GM21515 (cell line): ENCODE results near the gene PIEZO1.

Experiments
- ATAC-seq: cut with Tn5 transposase; IDR thresholded peaks from one replicate; pipeline ENCODE4 v1.9.1; 2021; ENCODE audit not compliant: unreplicated experiment

Gene PIEZO1

DNA sequence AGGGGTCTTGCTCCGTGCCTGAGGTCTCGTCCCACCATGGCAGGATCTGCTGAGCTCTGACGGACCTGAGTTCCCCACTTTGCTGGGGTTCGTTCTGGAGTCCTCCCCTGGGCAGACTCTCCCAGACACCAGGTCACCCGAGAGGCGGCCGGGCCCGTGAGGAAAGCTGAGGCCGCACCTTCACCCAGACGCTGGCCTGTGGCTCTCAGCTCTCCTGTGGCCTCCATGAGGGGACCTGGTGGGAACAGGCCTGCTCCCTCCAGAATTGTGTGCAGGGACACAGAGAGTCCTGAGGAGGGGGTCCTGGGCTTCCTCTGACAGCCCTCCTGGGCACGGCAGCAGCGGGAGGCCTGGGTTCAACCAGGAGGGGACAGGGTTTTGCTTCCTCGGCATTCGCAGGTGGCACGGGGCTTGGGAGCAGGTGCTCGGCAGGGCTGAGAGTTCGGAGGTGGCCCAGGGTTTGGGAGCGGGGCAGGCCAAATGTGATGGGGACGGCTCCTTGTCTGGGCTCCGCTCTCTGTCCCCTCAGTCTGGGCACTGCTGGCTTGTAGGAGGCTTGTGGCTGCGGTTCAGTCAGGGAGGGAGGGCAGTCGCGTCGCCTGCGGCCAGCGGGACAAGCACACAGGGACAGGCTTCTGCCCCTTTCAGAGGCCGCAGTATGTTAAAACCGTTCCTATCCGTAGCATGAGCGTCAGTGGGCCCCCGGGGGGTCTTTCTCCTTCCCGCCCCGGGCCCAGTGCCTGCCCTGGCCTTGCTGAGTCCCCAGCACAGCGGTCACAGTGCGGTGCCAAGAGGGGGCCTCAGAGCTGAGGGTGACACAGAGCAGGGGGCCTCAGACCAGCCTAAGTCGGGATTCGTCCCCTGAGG lies 90.6 kb downstream of the PIEZO1 start:
- ATAC-seq = no peak

- ATAC-seq = no peak
These were observed 91.4 kb downstream of the PIEZO1 start for GRCh38 chr16:88693420-88694177.

DNA sequence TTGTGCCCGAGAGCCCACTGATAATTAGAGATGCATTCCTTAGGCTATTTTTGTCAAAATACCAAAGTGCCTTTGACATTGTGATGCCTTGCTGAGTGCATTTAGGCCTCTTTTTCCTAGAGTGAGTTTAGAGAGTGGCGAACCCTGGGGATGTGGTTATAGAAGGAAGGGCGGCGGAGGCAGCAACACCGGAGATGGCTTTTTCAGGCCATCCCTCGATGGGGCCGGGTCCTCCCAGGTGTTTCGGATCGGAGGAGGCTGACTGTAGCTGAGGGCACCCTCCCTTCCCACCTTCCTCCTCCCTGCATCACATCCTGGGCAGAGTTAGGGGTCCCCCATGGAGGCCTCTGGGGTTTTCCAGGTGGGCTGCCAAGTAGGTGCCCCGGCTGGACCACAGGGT lies 92.2 kb downstream of the PIEZO1 start:
- ATAC-seq = no peak

DNA sequence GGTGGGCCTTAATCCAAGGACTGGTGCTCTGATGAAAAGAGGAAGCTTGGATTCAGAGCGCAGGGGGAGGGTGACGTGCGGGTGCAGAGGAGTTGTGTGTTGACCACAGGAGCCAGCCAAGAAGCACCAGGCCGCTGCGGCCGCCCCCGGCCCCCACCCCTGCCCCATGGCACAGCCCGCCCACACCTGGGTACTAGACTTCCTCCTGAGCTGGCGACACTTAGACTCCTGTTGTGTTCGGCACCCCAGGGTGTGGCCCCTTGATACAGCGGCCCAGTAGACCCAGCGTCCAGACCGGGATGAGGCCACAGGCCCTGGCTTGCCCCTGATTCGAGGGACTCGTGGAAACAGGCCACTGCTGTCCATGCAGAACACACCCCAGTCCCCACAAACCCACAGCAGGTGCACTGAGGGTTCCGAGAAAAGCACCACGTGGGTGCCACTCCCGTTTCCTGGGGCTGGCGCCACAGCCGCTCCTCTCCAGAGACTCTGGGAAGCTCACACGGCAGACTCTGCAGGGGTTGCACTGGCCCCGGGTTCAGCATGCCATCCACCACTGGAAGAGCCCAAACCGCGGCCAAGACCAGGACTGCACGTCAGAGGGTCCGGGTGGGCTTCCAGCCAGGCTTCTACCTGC lies 93.0 kb downstream of the PIEZO1 start:
- no peak for ATAC-seq

GRCh38 chr16:88691129-88691813 lies 93.7 kb downstream of the PIEZO1 start:
- ATAC-seq = no peak

DNA sequence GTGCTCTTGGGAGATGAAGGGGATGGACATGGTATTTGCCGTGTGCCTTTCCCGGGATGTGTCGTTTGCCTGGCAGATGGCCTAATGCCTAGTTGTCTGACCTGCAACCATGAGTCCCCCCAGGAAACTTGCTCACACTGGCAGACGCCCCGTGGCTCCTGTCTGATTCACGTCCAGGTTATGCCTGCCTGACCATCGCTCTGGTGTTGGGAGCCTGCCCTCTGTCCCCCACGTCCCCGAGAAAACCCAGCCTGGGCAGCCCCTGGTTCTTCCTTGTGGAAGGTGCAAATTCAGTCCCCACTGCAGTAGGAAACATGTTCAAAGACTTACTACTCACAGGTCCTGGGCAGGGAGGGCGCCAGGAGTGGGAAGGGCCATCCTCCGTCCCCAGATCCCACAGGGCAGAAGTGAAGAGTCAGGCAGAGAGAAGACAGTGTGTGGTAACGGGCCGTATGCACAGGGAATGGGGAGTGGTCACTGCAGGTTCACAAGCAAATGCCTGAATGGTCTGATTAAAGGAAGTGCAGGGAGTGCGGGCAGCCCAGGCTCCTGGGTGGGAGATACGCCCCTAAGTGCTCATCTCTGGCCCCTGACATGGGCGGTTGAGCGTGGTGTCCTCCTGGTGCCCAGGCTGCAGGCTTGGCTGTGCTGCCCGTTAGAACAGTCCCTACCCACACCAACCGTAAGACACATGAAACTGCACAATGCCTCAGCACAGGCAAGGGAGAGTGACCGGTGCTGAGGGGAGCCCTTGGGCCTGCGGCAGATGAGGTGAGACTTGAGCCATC lies 94.5 kb downstream of the PIEZO1 start:
- no peak for ATAC-seq

DNA sequence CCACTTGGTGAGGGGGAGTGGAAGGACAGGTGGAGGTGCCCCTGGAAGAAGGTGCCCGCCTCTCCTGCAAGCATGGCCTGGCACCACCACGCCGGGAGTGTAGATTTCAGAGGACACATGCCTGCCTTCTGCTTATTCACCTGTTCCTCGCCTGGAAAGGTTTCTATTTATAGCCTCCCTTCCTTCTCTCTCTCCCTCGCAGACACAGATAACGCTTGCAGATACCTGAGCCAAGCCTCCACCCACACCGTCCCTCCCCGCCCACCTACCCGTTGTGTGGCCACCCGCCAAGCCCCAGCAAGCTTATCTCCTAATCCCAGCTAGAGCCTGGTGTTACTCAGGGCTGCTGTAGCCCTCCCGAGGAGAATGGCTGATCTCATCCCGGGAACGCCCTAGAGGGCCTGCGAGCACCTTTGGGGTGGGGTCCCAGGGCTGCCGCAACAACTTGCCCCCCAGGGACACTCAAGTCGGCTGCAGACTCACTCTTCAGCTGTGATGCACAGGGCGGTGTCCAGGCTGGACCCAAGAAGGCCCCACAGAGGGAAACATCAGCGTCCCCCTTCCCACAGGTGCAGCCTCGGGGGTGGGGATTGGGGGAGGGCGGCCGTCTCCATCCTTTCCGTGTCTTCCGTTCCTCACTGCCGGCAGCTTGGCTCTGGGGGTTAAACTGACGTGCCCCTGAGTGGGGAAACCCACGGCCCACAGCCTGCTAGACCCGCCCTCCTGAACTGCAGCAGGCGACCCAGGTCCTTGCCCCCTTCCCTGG lies 96.8 kb downstream of the PIEZO1 start:
- ATAC-seq = no peak

DNA sequence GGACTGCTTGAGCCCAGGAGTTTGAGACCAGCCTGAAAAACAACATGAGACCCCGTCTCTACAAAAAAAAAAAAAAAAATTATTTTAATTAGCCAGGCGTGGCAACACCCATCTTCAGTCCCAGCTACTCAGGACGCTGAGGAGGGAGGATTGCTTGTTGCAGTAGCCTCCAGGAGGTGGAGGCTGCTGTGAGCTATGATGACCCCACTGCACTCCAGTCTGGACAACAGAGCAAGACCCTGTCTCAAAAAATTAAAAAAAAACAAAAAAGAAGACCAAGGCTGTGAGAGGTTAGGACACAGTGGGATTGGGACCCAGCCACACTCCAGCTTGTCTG lies 97.4 kb downstream of the PIEZO1 start:
- ATAC-seq = no peak

DNA sequence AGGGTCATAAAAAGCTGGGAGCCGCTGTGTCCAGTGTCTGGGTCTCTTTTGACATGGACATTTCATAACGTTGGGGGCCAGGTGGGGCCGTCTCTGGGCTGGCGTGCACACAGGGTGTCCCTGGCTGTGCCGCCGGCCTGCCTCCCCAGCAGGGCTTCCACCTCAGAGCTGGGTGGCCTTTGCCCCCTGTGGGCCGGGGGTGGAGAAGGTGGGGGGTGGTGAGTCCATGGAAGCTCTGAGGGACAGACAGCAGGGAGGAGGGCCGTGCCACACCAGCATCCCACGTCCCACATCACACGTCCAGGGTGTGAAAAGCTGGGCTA lies 97.8 kb downstream of the PIEZO1 start:
- no peak for ATAC-seq

- peak; percentile 72 for ATAC-seq
These were observed 98.4 kb downstream of the PIEZO1 start, which contains the start of gene SNAI3 for GRCh38 chr16:88686439-88687253. Gene SNAI3 (minus strand): TSS chr16:88686507. CDS start chr16:88686406, 101 bp downstream.

- ATAC-seq = peak; percentile 14
These were observed 99.0 kb downstream of the PIEZO1 start for GRCh38 chr16:88686062-88686438.

GRCh38 chr16:88685156-88686061 lies 99.6 kb downstream of the PIEZO1 start:
- no peak for ATAC-seq

DNA sequence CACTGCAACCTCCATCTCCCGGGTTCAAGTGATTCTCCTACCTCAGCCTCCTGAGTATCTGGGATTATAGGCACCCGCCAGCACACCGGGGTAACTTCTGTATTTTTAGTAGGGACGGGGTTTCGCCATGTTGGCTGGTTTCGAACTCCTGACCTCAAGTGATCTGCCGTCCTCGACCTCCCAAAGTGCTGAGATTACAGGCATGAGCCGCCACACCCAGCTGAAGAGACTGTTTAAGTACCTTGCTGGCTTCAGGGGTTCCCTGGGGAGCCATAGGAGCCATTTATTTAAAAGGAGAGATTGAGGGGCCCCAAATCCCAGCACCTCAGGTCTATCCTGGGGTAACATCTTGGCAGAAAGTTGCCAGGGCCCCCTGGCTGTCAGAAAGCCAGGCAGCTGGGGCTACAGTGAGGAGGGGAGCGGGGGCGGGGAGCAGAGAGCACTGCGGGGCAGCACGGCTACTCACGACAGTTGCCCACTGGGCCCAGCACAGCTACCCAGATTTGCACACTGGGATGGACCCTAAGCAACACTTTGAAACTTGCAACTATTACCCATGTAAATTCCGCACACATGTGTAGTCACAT lies 100.4 kb downstream of the PIEZO1 start:
- ATAC-seq = no peak

DNA sequence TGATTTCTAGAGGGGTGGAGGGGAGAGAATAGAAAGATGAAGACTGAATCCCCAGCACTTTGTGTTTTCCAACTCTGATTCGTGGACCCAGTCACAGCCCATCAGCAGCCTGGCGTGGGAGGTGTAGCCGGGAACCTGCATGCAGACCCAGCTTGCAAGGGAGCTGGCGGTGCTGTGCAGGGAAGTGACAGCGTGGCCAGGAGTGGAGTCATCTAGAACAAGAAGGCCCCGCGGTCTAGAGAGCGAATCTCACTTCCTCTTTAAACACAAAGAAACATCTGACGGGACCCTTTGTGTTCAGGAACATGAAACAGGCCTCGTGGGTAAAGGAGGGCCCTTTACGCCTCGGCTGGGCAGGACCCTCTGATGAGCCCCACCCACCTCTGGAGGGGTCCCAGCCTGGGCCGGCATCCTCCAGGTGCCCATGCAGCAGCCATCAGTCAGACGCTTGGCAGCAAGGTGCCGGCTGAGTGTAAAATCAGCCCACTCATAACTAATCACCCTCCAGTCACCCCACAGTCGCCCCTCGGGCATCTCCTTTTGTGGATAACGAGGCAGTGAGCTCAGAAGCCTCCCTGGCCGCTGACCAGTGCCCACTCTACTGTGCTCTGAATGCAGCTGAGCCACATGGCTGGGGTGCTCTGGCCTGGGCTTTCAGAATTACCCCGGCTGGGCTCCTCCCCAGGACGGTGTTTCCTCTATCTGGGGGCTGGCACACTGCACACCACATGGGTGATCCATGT lies 103.1 kb downstream of the PIEZO1 start:
- peak; percentile 58 for ATAC-seq

DNA sequence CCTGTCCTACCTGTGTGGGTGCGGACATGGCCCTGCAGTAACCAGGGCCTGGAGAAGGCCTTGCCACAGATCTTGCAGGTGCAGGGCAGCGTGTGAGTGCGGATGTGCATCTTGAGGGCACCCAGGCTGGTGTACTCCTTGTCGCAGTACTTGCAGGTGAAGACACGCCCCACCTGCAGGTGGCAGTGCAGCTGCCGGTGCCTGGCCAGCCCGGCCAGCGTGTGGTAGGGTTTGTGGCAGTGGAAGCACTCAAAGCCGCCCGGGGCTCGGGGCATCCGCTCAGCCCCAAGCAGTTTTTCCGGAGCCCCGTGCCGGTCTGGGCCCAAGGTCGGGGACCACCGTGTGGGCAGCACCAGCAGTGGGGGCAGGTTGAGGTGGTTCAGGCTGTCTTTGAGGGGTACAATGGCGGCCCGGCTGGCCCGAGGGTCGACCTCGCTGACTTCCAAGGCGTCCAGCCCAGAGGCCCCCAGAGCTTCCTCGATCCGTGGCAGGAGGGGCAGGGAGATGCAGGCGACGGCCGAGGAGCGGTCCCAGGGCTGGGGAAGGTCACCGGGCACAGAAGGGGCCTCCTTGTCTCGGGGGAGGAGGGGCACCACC lies 103.8 kb downstream of the PIEZO1 start:
- no peak for ATAC-seq

DNA sequence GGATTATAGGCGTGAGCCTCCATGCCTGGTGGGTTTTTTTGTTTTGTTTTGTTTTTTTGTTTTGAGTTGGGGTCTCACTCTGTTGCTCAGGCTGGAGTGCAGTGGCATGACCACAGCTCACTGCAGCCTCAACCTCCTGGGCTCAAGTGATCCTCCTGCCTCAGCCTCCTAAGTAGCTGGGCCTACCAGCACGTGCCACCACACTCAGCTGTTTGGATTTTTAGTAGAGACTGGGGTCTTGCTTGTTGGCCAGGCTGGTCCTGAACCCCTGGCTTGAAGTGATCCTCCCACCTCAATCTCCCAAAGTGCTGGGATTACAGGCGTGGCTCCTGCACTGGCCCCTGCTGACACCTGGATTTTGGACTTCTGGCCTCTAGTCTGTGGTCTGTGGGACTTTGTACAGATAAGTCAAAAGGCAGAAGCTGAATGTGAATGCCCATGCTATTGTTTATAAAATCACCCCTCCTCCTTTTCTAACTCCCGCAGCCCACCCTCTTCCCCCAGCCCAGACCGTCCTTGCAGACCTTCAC lies 104.4 kb downstream of the PIEZO1 start:
- no peak for ATAC-seq
